Umbilical cord (tissue), 2 donors: ENCODE data around the gene WBP11. TPM values are rescaled to one million over a fixed set of nuclear protein-coding genes. Genes with fewer than 3 reads are reported as not detected.
A peak's percentile ranks its signal among the peaks of the same experiment; 100 is the strongest.

Experiments used
- DNase-seq: peaks from one replicate; pipeline ENCODE4 v3.0.0-alpha.2; 2015; ENCODE audit warnings: low spot score
- total RNA-seq: library from RNA; depleted of rRNA; stranded (reverse); fragments of >200 nt; gene quantifications from one replicate; pipeline ENCODE4 v1.2.3, GENCODE V29; 2014; ENCODE audit warnings: low replicate concordance; ENCODE audit not compliant: insufficient read depth

The WBP11 gene
- total RNA-seq = 18.5 TPM

GRCh38 chr12:14803011-14803829 lies at the start of gene WBP11, which contains the start of gene C12orf60:
Gene WBP11 (minus strand): TSS chr12:14803478. CDS start chr12:14801383, 2,095 bp downstream.
Gene C12orf60 (plus strand): TSS chr12:14803670. CDS start chr12:14822936, 19,266 bp downstream.
- peak; percentile 100 for DNase-seq

GRCh38 chr12:14852880-14853279 lies 49.6 kb upstream of the WBP11 start:
- no peak for DNase-seq

GRCh38 chr12:14850929-14851663 lies 47.8 kb upstream of the WBP11 start:
- no peak for DNase-seq

- peak; percentile 52 for DNase-seq
Observed at GRCh38 chr12:14849661-14850060, 46.4 kb upstream of the WBP11 start.

- no peak for DNase-seq
Observed at GRCh38 chr12:14846876-14847580, 43.8 kb upstream of the WBP11 start.

GRCh38 chr12:14846042-14846587 lies 42.8 kb upstream of the WBP11 start:
- DNase-seq = no peak

GRCh38 chr12:14845350-14845750 lies 42.1 kb upstream of the WBP11 start:
- DNase-seq = peak; percentile 84

GRCh38 chr12:14844401-14844800 lies 41.1 kb upstream of the WBP11 start:
- DNase-seq = no peak

GRCh38 chr12:14843425-14843887 lies 40.2 kb upstream of the WBP11 start, which contains the start of gene ART4:
Gene ART4 (minus strand): TSS chr12:14843526. CDS start chr12:14843113, 413 bp downstream.
- peak; percentile 89 for DNase-seq

- no peak for DNase-seq
Observed at GRCh38 chr12:14842315-14842714, 39.0 kb upstream of the WBP11 start.

- DNase-seq = peak; percentile 64
Observed at GRCh38 chr12:14841761-14842160, 38.5 kb upstream of the WBP11 start.

- DNase-seq = no peak
Observed at GRCh38 chr12:14840616-14841015, 37.3 kb upstream of the WBP11 start.

GRCh38 chr12:14839262-14839661 lies 36.0 kb upstream of the WBP11 start:
- DNase-seq = no peak

- peak; percentile 59 for DNase-seq
Observed at GRCh38 chr12:14836336-14837210, 33.3 kb upstream of the WBP11 start.

- peak; percentile 81 for DNase-seq
Observed at GRCh38 chr12:14834509-14834908, 31.2 kb upstream of the WBP11 start.

- peak; percentile 52 for DNase-seq
Observed at GRCh38 chr12:14833952-14834351, 30.7 kb upstream of the WBP11 start.

- no peak for DNase-seq
Observed at GRCh38 chr12:14833336-14833735, 30.1 kb upstream of the WBP11 start.

GRCh38 chr12:14828892-14829291 lies 25.6 kb upstream of the WBP11 start:
- no peak for DNase-seq

GRCh38 chr12:14827043-14827442 lies 23.8 kb upstream of the WBP11 start:
- DNase-seq = no peak

GRCh38 chr12:14826491-14826890 lies 23.2 kb upstream of the WBP11 start:
- no peak for DNase-seq
